ENCODE data around the gene NDUFV2. TPM values are rescaled to one million over a fixed set of nuclear protein-coding genes. Genes with fewer than 3 reads are reported as not detected.
"Not testable (repeated sequence)": the region's sequence is repeated elsewhere in the genome, so short reads cannot be mapped to it uniquely, and the experiment has no call there.

The NDUFV2 gene
- total RNA-seq = 132 and 136 TPM in 2 replicates

DNA sequence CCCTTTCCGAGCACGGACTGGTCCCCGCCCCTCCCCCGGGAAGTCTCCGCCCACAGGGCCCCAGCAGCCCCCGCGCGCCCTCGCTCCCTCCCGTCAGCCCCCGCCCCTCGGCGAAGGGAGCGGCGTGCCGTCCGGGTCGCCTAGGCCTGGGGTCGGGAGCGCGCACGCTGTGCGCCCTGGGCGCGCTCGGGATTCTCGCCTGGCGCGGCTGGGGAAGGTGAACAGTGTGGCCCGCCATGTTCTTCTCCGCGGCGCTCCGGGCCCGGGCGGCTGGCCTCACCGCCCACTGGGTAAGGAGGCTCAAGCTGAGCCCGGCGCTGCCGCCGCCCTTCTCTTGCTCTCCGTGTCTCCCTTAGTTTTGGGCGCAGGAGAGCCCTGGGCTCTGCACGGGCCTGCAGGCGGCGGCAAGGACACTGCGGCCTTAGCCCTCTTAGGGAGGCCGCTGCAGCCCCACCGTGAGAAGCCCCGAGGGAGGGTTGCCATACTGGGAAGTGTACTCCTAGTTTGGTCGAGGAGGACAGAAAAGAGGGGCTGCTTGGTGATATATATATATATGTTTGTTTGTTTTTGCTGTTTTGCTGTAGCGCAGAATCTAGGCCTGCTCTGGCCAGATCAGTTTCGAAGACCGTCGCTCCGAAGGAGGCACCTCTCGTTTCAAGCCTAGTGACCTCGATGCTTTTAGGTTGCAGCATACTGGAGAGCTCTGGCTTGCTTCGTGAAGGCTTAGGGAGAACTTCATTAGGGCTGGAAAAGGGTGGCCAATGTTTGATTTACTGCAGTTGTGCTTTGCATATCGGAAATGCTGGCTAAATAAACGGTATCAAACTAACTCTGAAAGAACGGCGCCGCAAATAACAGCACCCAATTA, at the start of gene NDUFV2:
Gene NDUFV2 (plus strand): TSS at position 192 of the 868 bp plus-strand sequence. CDS start 45 bp downstream, at position 237.
- peak; percentile 86 for DNase-seq (ENCODE audit: low read depth, low spot score)

DNA sequence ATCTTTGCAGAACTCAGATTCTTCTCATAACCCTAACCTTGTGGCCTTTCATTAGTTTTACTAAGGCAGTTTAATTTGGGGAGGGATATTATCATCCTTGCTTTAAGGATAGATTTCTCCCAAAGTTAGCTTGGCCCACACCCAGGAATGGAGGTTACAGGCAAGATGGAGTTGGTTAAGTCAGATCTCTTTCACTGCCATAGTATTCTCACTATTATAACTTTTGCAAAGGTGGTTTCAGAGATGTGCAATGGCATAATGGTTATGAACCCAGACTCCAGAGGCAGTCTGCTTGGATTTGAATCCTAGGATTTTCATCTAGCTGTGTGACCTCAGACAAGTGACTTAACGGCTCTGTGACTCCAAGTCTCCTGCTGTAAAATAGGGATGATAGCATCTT, 48.7 kb upstream of the NDUFV2 start:
- no peak for DNase-seq (ENCODE audit: low read depth, low spot score)

DNA sequence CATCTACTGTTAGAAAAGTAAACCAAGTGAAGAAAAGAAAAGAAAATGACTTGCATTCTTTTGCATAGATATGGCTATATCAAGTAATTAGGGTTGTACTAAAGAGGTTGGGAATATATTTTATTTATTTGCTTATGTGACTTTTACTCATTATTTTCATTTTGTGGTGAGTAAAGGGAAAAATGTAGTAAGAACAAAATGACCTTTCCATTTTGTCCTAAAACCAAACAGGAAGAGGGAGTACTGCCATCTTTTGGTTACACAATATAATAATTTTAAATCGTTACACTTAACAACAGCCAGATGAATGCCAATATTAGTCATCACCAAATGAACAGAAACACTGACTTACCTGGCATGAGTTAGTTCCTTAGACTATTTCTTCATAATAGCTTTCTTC, 47.3 kb upstream of the NDUFV2 start:
- peak; percentile 48 for DNase-seq (ENCODE audit: low read depth, low spot score)

DNA sequence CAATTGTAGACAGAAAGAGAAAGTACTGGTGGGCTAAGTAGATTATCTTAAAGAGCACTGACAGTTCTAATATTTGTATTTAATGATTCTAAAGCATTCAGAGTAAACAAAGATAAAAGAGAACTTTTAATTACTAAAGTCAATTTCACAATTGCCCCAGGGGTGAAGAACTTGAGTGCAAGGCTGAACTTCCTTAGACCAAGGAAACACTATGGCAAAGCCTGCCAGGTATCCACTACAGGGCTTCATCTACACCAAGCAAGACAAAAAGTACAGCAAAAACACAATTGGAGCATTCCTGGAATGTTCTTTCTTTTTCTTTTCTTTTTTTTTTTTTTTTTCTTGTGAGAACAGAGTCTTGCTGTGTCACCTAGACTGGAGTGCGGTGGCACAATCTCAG, 46.9 kb upstream of the NDUFV2 start:
- DNase-seq (ENCODE audit: low read depth, low spot score) = no peak

DNA sequence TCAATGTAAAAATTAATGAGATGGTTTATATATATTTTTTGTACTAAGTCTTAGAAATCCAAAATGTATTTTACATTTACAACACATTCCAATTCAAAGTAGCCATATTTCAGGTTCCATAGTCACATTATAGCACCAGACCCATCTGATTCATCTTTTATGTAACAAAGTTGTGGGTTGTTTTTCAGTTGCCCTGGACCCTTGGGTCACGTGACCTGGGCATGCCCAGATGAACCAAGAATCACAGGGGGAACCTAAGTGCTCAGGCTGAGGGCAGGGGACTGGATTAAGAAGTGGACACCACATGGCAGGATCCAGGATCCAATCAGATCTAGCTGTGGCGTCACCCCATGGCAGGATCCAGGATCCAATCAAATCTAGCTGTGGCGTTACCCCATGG, 44.9 kb upstream of the NDUFV2 start:
- DNase-seq (ENCODE audit: low read depth, low spot score) = no peak

DNA sequence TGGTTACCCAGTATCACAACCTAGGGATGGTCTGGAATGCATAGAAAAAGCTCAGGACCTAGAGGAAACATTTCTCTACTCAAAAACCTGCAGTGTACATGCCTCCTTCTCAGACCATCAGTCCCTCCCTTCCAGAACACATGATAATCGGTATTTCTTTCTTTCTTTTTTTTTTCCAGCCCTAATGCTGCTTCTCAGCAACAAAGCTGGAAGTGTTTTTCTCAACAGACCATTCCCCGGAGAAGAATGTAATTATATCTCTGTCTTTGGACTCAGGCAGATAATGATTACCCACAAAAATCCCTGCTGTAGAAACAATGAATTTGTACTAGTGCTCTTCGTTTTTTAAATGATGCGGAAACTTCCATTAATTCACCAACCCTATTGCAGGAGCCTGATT, 44.1 kb upstream of the NDUFV2 start:
- DNase-seq (ENCODE audit: low read depth, low spot score) = no peak

DNA sequence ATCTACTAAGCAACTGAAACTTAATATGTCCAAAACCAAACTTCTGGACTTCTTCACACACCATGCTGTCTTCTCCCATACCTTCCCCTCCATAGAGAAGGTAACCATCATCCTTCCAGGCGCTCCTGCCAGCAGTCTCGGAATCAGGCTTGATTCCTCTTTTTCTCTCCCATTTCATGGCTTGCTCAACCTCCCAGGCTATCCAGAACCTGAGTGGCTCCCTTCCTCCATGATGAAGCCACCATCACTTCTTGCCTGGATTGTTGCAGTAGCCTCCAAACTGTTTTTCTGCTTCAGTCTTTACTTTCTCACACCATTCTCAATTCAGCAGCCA, 40.1 kb upstream of the NDUFV2 start:
- DNase-seq (ENCODE audit: low read depth, low spot score) = no peak

DNA sequence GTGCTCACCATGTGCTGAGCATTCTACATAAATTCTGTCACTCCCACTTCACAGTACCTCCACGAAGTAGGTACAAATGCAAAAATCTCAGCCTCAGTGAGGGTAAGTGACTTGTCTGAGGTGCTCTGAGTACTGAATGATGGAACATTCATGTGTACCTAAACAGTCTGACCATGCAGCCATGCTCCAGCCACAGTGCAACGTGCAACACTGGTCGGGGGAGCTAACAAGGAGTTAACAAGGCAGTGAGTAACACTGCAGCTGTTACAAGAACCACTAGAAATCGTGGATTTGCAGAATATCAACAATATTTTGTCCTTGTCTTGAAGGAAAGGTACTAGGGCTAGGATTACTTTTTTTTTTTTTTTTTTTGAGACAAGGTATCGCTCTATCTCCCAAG, 36.6 kb upstream of the NDUFV2 start:
- DNase-seq (ENCODE audit: low read depth, low spot score) = no peak

DNA sequence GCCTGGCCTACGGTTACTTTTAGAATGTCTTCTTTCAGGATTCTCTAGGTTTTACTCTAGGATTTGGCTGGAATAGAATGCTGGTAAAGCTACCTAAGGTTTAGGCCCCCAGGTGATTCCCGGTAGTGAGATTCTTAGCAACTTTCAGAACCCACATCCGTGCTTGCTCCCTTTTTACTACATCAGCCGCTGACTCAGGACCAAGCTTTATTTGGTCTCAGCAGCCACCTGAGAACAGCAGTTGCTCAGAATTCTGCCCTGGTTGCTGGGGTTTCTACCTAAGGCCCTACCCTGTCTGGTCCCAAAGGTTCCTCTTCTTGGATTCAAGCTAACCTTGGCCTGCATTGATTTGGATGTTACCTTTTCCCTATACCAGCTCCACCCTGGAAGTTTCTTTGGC, 36.1 kb upstream of the NDUFV2 start:
- DNase-seq (ENCODE audit: low read depth, low spot score) = no peak

DNA sequence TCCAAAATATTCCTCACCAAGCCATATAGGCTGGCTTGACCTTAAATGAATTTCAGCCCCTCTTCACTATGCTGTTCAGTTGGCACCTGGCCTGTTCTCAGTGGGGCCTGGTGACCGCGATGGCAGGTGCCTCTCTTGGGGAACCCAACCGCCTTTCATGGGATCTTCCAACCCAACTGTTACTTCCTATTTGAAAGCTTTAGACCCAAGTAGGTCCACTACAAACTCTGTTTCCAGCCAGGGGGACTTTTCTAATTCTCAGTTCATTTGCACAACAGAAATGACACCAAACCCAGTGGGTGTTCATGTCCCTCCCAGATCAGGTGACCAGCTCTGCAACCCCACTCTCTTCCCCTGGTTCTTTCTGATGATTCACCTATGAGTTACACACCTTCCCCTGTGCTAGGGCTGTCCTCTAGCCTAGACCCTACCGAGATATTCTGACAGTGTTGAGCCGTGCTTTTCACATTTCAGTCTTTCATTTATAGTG, 35.6 kb upstream of the NDUFV2 start:
- no peak for DNase-seq (ENCODE audit: low read depth, low spot score)

DNA sequence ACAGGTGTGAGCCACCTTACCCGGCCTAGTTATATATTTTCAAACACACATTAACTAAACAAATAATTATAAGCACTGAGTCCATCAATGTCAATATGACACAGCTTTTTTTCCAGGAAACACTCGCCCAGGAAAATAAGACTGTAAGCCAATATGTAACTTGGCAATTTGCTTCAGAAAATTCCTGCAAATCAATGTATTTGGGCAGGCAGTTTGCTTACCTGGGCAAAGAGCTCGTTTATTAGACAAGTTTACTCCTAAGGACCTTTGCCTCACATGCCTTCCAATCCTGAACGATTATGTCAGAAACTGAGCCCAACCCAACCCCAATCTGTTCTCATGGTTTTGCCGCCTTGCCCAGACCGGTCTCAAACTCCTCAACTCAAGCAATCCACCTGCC, 34.7 kb upstream of the NDUFV2 start:
- DNase-seq (ENCODE audit: low read depth, low spot score) = no peak

DNA sequence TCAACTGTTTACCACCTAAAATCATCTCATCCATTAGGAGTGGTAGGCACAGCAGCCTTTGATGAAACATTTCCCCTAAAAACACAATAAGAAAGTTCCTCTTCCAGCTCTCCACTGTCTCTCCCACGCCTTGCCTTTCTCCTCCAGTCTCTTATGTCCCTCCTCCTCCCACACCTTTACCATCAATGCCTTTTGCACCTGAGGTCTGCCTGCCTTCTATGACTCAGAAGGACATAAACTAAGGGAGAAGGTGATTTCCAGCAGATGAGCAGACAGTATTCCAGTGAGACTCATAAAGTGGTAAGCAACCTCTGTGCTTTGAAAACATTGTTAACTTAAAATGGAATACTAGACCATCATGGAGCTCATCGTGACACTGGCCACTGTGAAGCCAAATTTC, 34.2 kb upstream of the NDUFV2 start:
- no peak for DNase-seq (ENCODE audit: low read depth, low spot score)

DNA sequence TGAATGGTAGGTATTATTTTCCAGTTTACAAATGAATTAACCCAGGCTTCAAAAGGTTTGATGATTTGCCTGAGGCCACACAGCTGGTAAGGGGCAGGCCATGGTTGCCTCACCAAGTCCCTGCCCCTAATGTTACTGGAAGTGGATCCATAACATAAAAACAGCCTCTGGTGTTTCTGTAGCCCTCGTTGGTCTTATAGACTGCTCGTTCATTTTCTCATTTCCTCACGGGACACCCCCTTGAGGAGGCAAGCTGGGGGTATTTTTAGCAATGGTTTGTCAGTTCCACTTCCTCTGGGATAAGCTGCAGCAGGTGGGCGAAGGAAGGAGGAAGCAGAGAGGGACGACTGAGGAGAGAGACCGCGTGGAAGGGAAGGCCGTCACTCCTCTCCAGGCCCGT, 32.9 kb upstream of the NDUFV2 start:
- no peak for DNase-seq (ENCODE audit: low read depth, low spot score)

DNA sequence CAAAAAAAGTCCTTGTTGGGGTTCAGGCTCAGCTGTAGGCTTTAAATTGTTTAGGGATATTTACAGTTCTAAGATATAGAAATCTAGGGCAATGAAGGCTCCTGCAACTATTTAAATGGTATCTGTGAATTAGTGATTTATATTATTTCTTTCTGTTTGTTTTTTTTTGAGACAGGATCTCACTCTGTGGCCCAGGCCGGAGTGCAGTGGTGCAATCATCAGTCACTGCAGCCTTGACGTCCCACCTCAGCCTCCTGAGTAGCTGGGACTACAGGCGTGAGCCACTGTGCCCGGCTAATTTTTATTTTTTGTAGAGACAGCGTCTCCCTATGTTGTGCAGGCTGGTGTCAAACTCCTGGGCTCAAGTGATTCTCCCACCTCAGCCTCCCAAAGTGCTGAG, 32.3 kb upstream of the NDUFV2 start:
- DNase-seq (ENCODE audit: low read depth, low spot score) = no peak

DNA sequence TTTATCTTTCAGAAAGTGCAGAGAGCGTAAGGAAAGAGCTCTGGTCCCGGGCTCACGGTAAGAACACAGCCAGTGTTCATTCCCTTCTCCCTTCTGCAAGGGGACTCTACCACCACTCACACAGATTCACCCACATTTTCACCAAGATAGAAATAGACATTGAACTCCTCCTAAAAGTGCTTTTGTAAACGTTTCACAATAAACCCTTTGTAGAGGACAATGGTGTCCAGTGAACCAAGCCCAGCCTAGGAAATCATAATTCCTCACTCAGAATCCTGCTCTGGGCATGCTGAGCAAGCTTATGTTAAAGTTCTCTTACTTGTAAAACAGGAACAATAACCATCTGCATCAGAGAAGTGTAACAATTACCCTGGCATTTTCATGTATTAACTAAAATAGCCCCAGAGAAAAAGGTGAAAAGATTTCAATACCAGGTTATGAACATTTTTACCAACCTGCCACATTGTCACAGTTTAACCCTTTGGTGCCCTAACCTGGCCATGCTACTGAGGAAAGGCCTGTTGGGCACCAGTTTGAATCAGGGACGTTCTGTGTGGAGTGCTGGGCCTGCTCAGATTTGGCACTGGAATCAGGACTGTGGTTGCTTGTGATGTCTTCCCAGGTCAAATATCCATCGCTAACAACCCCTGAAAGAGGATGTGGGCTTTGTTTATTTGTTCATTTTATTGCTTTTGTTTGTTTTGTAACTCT, 22.5 kb upstream of the NDUFV2 start:
- DNase-seq (ENCODE audit: low read depth, low spot score) = no peak

DNA sequence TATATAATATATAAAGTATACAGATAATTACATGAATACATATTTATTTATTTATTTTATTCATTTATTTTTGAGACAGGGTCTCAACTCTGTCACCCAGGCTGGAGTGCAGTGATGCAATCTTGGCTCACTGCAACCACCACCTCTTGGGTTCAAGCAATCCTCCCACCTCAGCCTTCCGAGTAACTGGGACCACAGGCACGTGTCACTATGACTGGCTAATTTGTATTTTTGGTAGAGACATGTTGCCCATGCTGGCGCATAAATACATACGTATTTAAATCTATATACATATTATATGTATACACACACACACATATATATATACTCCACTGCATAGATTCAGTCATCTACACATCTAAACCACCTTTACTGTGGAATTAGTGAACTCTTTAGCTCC, 20.6 kb upstream of the NDUFV2 start:
- DNase-seq (ENCODE audit: low read depth, low spot score) = no peak

DNA sequence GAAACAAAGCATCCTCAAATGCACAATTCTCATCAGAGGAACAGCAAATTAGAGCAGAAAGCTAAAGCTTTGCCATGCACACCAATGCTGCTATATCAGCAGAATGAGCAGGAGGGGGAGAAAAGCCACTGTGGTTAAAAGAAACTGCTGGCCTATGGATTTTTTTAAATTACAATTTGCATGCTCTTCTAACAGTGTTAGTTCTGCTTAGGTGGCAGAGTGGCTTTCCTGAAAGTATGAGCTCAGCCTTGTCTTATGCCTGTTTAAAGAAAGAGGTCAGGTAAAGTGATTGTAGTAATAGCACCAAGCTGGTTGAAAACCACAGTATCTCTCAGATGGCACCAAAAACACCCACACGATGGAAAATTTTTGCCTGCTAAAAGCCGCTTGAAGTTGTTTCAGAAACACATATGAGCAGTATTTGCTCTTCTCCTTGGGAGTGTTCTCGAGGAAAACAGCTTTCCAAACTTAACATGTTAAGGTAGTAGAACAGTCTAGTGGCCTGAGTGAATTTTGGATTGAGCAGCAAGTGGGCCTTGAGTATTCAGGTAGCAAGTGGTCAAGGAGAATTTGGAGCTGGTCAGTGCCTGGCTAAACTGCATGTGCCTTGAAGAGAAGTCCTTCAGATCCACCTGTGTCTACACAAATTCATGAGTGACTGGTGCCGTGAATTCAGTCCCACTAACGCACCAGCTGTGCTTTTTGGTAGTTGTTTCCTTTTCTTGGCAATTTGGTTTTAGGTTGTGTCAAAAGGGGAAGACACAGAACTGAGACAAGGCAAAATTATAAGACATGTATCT, 19.6 kb upstream of the NDUFV2 start:
- no peak for DNase-seq (ENCODE audit: low read depth, low spot score)

DNA sequence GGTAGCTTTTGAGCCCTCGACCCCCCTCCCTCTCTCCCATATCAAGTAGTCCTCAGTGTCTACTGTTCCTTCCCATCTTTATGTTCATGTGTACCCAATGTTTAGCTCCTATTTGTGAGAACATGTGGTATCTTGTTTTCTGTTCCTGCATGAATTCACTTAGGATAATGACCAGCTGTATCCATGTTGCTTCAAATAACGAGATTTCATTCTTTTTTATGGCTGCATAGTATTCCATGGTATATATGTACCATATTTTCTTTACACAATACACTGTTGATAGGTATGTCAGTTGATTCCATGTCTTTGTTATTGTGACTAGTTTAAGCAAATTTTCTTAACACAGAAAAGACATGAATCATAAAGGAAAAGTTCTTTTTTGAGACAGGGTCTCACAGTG, 16.5 kb upstream of the NDUFV2 start:
- DNase-seq (ENCODE audit: low read depth, low spot score) = no peak

DNA sequence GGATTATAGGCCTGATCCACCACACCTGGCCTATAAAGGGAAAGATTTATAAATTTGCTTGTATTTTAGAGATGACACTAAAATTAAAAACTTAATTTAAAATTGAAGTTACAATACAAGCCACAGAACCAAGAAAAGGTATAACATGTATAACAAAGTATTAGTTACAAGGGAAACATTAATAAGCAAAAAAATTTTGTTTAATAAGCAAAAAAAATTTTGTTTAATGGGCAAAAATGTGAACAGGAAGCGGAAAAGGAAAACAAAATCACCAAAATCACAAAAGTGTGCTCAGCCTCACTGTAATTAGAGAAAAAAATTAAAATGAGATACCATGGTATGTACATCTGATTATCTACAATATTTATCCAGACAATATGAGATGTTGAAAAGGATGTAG, 15.9 kb upstream of the NDUFV2 start:
- no peak for DNase-seq (ENCODE audit: low read depth, low spot score)

DNA sequence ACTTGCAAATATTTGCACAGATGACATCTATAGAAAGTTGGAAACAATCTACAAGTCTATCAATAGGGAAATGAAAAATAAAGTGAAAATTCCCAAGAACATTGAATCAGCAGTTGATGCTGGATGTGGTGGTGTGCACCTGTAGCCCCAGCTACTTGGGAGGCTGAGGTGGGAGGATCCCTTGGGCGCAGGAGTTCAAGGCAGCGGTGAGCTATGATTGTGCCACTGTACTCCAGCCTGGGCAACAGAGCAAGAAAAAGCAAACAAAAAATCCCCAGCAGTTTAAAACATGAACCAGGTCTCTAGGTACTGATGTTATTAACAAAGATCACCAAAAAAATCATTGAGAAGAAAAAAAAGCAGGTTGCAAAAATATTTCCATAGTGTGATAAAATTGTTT, 15.4 kb upstream of the NDUFV2 start:
- no peak for DNase-seq (ENCODE audit: low read depth, low spot score)

DNA sequence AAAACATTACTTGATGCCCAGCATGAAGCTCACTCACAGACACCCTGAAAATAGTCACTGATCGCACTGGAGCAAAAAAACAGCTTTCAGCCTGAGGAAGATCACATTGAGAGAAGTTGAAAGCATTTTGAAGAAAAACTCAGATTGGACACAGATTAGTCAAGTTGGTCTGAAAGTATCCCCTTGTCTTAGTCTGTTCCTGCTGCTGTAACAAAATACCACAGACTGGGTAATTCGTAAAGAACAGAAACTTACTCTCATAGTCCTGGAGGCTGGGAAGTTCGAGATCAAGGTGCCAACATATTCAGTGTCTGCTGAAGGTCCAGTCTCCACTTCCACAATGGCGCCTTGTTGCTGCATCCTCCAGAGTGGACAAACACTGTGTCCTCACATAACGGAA, 14.2 kb upstream of the NDUFV2 start:
- DNase-seq (ENCODE audit: low read depth, low spot score) = no peak

DNA sequence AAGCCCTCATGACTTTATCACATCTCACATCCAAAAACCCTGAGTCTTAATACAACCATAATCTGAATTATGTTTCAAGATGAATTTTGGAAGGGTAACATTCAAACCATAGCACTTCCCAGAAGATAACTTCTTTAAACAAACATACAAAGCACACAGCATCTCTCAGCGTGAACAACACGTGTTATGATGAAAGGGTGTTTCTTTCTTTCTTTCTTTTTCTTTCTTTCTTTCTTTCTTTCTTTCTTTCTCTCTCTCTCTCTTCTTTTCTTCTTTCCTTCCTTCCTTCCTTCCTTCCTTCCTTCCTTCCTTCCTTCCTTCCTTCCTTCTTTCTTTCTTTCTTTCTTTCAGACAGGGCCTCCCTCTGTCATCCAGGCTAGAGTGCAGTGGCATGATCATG, 13.8 kb upstream of the NDUFV2 start:
- DNase-seq (ENCODE audit: low read depth, low spot score) = not testable (repeated sequence)
